T-helper 22 cell (primary cell): ENCODE data around the gene SPEG.
A peak's percentile ranks its signal among the peaks of the same experiment; 100 is the strongest.

Experiments
- DNase-seq: peaks from one replicate; pipeline ENCODE4 v3.0.0-alpha.2; 2020; ENCODE audit warnings: low read depth

SPEG gene

DNA sequence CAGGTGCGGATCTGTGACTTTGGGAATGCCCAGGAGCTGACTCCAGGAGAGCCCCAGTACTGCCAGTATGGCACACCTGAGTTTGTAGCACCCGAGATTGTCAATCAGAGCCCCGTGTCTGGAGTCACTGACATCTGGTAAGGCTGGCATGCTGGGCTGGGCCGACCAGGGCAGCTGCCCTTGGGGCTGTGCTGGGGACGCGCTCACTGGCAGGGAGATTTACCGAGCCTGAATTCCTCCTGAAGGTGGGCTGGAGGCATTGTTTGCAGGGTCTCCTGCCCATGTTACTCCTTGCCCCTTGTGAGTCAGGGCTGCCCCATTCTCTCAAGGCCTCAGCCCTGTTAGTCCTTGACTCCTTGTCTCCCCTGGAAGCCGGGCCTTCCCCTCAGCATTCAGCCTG, 45.4 kb downstream of the SPEG start:
- no peak for DNase-seq

DNA sequence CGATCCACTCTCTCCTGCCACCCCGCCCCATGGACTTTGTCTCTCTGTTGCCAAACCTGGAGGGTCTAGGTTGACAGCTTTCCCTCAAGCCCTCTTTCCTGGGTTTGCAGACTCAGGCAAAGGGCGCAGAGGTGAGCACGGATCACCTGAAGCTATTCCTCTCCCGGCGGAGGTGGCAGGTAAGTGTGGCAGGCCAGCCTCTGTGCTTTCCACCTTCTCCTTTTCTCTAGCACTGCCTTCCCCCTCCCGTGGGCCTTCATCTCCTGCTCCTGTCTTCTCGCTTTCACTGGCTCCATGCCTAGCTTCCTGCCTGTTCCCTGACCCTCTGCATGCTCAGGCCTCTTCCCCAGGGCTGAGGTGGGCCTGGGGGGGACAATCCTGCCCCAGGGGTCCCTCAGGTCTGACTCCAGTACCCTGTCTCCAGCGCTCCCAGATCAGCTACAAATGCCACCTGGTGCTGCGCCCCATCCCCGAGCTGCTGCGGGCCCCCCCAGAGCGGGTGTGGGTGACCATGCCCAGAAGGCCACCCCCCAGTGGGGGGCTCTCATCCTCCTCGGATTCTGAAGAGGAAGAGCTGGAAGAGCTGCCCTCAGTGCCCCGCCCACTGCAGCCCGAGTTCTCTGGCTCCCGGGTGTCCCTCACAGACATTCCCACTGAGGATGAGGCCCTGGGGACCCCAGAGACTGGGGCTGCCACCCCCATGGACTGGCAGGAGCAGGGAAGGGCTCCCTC, 48.2 kb downstream of the SPEG start:
- no peak for DNase-seq

- no peak for DNase-seq
These were observed 49.1 kb downstream of the SPEG start for GRCh38 chr2:219483451-219484342.

DNA sequence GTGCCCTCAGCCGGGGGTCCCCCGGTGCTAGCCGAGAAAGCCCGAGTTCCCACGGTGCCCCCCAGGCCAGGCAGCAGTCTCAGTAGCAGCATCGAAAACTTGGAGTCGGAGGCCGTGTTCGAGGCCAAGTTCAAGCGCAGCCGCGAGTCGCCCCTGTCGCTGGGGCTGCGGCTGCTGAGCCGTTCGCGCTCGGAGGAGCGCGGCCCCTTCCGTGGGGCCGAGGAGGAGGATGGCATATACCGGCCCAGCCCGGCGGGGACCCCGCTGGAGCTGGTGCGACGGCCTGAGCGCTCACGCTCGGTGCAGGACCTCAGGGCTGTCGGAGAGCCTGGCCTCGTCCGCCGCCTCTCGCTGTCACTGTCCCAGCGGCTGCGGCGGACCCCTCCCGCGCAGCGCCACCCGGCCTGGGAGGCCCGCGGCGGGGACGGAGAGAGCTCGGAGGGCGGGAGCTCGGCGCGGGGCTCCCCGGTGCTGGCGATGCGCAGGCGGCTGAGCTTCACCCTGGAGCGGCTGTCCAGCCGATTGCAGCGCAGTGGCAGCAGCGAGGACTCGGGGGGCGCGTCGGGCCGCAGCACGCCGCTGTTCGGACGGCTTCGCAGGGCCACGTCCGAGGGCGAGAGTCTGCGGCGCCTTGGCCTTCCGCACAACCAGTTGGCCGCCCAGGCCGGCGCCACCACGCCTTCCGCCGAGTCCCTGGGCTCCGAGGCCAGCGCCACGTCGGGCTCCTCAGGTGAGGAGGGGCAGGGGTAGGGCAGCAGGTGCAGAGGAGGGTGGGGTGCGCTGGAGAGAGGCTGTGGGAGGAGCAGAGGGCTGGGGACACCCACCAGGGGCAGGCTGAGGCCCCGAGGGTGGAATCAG, 49.9 kb downstream of the SPEG start:
- DNase-seq, result no peak

- DNase-seq, result no peak
These were observed 50.5 kb downstream of the SPEG start for GRCh38 chr2:219485201-219485580.

DNA sequence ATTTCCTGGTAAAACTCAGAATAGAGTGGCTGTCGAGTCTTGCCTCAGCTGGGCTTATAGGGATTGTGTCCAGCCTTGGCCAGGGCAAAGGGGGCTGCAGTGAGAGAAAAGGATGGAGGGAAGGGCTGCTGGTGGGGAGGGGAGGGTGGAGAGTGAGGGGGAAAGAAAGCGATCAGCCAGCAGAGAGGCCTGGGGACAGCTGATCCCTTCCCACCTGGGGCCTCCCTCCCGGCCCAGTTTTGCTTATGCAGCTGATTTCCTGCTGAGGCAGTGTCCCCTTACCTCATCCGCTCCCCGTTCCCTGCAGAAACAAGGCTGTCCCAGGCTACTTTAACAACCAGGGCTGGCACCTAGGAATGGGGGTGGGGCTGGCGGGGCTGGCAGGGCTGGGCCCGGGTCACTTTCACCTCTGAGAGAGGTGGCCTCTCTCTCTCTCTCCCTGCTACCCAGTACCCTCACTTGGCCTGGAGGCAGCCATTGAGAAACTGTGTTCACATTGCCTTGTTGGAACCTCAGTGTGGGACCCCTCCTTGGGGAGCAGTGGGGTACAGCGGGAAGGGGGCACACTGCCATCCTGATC, 51.8 kb downstream of the SPEG start:
- no peak for DNase-seq

DNA sequence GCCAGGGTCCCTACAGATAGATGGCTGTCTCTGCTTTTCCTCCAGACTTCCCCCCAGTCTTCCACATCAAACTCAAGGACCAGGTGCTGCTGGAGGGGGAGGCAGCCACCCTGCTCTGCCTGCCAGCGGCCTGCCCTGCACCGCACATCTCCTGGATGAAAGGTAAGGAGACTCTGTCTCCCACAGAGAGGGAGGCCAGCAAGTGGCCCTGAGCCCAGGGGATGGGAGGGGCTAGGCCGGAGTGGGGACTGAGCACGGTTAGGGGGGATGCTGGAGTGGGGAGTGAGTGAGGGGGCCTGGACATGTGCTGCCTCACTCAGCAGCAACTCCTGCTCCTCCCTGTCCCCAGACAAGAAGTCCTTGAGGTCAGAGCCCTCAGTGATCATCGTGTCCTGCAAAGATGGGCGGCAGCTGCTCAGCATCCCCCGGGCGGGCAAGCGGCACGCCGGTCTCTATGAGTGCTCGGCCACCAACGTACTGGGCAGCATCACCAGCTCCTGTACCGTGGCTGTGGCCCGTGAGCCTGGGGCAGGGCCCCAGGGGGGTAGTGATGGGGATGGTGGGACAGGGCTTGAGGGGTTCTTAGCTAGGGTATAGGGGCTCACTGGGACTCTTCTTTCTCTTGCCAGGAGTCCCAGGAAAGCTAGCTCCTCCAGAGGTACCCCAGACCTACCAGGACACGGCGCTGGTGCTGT, 53.7 kb downstream of the SPEG start:
- DNase-seq, result no peak

DNA sequence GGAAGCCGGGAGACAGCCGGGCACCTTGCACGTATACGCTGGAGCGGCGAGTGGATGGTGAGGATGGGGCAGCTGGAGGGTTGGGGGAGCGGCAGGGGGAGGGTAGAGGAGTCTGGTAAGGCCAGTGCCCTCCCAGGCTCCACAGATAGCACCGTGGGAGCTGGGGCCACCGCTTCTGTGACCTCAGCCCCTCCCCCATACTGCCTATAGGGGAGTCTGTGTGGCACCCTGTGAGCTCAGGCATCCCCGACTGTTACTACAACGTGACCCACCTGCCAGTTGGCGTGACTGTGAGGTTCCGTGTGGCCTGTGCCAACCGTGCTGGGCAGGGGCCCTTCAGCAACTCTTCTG, 54.2 kb downstream of the SPEG start:
- no peak for DNase-seq

GRCh38 chr2:219489315-219489714, 54.7 kb downstream of the SPEG start:
- no peak for DNase-seq

DNA sequence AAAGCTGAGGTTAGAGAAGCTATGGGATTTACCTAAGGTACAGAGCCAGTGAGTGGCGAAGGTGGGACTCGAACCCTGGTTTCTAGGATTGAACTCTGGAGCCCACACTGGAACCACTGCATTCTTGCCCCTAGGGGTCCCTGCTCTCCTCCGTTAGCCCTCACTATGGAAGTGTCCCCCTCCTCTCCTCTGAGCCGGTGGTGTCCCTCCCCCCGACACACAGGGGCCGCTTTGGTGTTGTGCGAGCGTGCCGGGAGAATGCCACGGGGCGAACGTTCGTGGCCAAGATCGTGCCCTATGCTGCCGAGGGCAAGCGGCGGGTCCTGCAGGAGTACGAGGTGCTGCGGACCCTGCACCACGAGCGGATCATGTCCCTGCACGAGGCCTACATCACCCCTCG, 55.5 kb downstream of the SPEG start:
- no peak for DNase-seq

DNA sequence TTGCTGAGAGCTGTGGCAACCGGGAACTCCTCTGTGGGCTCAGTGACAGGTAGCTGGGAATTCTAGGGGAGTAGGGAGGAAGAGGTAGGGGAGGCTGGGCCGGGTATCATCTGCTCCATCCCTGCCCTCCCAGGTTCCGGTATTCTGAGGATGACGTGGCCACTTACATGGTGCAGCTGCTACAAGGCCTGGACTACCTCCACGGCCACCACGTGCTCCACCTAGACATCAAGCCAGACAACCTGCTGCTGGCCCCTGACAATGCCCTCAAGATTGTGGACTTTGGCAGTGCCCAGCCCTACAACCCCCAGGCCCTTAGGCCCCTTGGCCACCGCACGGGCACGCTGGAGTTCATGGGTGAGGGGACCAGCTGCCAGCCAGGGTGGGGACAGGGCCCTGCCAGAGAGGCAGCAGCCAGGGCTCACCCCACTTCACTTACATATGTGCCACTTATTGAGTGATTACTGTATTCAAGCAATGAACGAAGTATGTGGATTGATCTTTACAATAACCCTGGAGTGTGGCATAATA, 56.0 kb downstream of the SPEG start:
- DNase-seq, result no peak

DNA sequence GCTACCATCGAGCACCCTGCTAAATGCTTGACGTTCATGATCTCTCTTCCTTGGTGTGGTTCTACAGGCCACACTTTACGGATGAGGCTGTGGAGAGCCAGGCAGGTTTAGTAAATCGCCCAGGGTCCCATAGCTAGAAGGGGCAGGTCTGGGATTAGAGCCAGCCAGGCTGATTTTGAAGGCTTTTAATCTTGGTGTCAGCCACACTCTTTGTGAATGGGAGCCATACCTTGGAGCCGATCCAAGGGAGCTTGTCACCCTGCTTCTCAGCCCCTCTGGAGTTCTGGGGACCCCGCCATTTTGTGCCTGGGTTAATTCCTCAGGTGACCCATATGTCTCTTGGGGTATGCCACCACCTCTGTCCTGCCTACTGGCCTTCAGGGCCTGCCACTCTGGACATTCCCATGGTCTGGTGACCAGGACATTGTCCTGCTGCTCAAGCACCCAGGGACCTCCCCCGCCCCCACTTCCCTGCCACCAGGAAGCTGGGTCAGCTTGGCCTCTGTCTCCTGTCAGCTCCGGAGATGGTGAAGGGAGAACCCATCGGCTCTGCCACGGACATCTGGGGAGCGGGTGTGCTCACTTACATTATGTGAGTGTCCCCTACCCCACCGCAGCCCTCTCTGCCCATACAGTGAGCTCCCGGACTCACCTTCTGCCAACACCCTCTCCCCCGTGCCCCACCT, 56.8 kb downstream of the SPEG start:
- no peak for DNase-seq

DNA sequence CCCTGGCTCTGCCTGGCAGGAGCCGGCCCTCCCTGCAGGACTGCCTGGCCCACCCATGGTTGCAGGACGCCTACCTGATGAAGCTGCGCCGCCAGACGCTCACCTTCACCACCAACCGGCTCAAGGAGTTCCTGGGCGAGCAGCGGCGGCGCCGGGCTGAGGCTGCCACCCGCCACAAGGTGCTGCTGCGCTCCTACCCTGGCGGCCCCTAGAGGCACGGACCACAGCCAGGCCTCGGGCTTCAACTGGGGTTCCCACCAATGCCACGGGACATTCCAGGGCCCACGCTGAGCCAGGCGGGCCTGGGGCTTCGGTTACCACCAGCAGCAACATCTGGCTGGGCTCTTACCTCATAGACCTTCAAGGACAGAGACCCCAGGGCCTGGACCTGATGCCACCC, 57.9 kb downstream of the SPEG start:
- DNase-seq, result no peak

GRCh38 chr2:219493086-219493485, 58.4 kb downstream of the SPEG start:
- DNase-seq, result no peak

DNA sequence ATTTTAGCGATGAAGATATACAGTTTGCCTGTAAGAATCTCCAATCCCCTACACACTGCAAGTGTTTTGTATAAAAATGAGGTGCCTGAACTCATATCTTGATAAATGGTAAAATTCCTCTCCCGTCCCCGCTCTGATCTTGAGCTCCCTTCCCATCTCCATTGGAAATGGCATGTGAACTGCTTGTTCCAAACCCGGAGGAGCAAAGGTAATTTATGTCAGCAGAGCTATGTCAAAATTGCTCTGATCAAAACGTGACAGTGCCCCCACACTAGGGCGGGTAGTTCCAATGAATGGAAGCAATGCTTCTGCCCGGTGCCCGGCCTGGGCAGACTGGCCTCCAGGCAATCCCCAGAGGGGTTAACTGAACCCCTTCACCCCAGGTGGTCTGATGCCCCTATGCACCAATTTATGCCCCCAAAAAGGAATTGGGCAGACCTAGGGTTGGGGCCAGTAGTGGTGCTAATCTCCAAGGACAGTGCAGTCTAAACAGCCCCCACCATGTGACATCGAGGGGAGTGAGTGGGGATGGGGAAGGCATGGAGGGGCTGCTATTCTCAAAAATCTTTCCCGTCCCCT, 60.4 kb downstream of the SPEG start:
- DNase-seq, result no peak

- DNase-seq, result peak; percentile 24
These were observed 61.0 kb downstream of the SPEG start for GRCh38 chr2:219495531-219496122.

GRCh38 chr2:219496247-219496824, 61.7 kb downstream of the SPEG start:
- no peak for DNase-seq

GRCh38 chr2:219496825-219497494, 62.3 kb downstream of the SPEG start:
- DNase-seq, result no peak
